ENCODE measurements around the gene CDH4. TPM values are rescaled to one million over a fixed set of nuclear protein-coding genes. Genes with fewer than 3 reads are reported as not detected.

CDH4 gene
- total RNA-seq, 1 experiment from 2014 or later = not detected

DNA sequence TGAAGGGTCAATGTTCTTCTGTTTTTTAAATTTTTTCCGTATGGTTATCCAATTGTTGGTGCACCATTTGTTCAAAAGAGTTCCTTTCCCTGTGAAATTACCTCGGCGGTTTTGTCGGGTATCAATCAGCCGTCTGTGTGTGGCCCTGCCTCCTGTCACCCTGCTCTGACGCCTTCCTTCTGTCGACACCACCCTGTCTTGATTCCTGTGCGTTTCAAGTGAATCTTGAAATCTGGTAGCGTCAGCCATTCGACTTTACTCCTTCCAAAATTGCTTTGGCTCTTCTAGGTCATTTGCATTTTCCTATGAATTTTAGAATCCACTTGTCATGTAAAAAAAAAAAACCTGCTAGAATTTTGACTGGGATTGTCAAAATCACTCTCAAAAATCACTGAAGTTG, 181.1 kb downstream of the CDH4 start:
- Mint-ChIP-seq H3K36me3 (ENCODE audit: insufficient read depth, unreplicated experiment) (no peaks in the 10 kb centered on the region), H3K27me3 (ENCODE audit: insufficient read depth, unreplicated experiment) (peaks cover 22% of the 10 kb centered on the region), H3K4me1 (ENCODE audit: low read depth, unreplicated experiment) (peaks cover 23% of the 10 kb centered on the region), H3K9me3 (ENCODE audit: unreplicated experiment) (peaks cover 26% of the 10 kb centered on the region), H3K4me3 (ENCODE audit: unreplicated experiment) (no peak overlapping the region), H3K27ac (ENCODE audit: unreplicated experiment) (no peak overlapping the region)
- Histone ChIP-seq H3K4me1 (peaks cover 27% of the 10 kb centered on the region), H3K9me3 (peaks cover 9% of the 10 kb centered on the region), H3K36me3 (ENCODE audit: control insufficient read depth, insufficient read depth, low read length) (no peaks in the 10 kb centered on the region), H3K4me3 (ENCODE audit: low read depth, low read length) (no peak overlapping the region), H3K27me3 (replicated peaks; ENCODE audit: control insufficient read depth, insufficient read depth, low read length) (no peaks in the 10 kb centered on the region; the same call in 1 of the 2 replicates)
- intact Hi-C loops (cut with micrococcal nuclease; ENCODE audit: unreplicated experiment) = no loop called here
- TF ChIP-seq, protein P1, sequence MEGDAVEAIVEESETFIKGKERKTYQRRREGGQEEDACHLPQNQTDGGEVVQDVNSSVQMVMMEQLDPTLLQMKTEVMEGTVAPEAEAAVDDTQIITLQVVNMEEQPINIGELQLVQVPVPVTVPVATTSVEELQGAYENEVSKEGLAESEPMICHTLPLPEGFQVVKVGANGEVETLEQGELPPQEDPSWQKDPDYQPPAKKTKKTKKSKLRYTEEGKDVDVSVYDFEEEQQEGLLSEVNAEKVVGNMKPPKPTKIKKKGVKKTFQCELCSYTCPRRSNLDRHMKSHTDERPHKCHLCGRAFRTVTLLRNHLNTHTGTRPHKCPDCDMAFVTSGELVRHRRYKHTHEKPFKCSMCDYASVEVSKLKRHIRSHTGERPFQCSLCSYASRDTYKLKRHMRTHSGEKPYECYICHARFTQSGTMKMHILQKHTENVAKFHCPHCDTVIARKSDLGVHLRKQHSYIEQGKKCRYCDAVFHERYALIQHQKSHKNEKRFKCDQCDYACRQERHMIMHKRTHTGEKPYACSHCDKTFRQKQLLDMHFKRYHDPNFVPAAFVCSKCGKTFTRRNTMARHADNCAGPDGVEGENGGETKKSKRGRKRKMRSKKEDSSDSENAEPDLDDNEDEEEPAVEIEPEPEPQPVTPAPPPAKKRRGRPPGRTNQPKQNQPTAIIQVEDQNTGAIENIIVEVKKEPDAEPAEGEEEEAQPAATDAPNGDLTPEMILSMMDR (IDR thresholded peaks at IDR 0.05; ENCODE audit: insufficient read depth in 1 of 2, low read depth in 1 of 2, low read length in 1 of 2, severe bottlenecking in 1 of 2, unreplicated experiment in 1 of 2) = no peak
- POLR2A ChIA-PET = no interaction called here
- BruUV-seq (replicated peaks) = no TSS peak
- CTCF ChIA-PET = no interaction called here
- no peak for DNase-seq

DNA sequence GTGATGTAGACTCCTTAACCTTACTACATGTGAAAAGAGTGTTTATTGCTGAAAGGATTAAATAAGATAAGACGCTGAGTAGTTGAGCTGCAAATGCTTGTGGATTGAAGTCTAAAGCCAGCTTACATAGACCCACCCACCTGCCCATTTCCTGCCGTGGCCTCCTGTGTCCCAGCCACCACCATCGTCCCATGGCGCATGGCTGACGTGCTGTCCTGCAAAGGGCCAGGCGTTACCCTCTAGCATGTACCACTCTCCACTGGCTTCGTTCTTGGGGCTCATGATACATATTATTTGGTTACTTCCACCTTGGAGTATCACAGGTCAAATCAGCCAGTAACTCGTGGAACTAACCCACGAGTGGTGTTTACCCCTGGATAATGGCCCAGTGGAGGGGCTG, 181.8 kb downstream of the CDH4 start:
- ChIA-PET POLR2A (no interaction called here), CTCF (no interaction called here)
- H3K27ac Mint-ChIP-seq (ENCODE audit: unreplicated experiment) = no peak overlapping the region
- Histone ChIP-seq H3K4me1 (peaks cover 27% of the 10 kb centered on the region), H3K9me3 (peaks cover 9% of the 10 kb centered on the region), H3K4me3 (ENCODE audit: low read depth, low read length) (no peak overlapping the region), H3K36me3 (ENCODE audit: control insufficient read depth, insufficient read depth, low read length) (no peaks in the 10 kb centered on the region), H3K27me3 (replicated peaks; ENCODE audit: control insufficient read depth, insufficient read depth, low read length) (no peaks in the 10 kb centered on the region; the same call in 1 of the 2 replicates)
- intact Hi-C loops (cut with micrococcal nuclease; ENCODE audit: unreplicated experiment) = no loop called here
- peaks cover 26% of the 10 kb centered on the region for H3K9me3 Mint-ChIP-seq (ENCODE audit: unreplicated experiment)
- TF ChIP-seq, protein P1 (IDR thresholded peaks at IDR 0.05; ENCODE audit: insufficient read depth in 1 of 2, low read depth in 1 of 2, low read length in 1 of 2, severe bottlenecking in 1 of 2, unreplicated experiment in 1 of 2) = no peak
- H3K36me3 Mint-ChIP-seq (ENCODE audit: insufficient read depth, unreplicated experiment) = no peaks in the 10 kb centered on the region
- peaks cover 23% of the 10 kb centered on the region for H3K4me1 Mint-ChIP-seq (ENCODE audit: low read depth, unreplicated experiment)
- DNase-seq = no peak
- H3K4me3 Mint-ChIP-seq (ENCODE audit: unreplicated experiment) = no peak overlapping the region
- BruUV-seq (replicated peaks) = no TSS peak
- H3K27me3 Mint-ChIP-seq (ENCODE audit: insufficient read depth, unreplicated experiment) = peaks cover 19% of the 10 kb centered on the region

DNA sequence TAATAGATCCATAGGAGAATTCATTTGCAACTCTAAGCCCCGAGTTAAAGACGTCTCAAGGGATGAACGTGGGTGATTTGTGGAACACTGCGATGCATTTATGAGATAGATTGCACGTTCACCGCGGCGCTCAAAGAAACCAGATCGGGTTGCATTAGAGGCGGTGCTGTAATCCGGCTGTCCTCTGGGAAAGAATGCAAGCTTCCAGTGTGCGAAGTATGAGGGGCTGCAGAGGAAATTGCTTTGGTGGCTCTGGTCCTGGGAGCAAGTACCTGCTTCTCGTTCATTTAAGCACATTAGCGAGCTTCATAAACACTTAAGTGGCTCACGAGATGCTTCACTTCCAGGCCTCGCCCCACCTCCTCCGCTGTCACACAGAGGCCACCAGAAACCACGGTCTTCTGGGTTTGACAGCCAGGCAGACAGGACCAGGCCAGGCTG, 182.3 kb downstream of the CDH4 start:
- Histone ChIP-seq H3K4me1 (peaks cover 27% of the 10 kb centered on the region), H3K9me3 (peaks cover 9% of the 10 kb centered on the region), H3K4me3 (ENCODE audit: low read depth, low read length) (no peak overlapping the region), H3K36me3 (ENCODE audit: control insufficient read depth, insufficient read depth, low read length) (no peaks in the 10 kb centered on the region), H3K27me3 (replicated peaks; ENCODE audit: control insufficient read depth, insufficient read depth, low read length) (no peaks in the 10 kb centered on the region; the same call in 1 of the 2 replicates)
- POLR2A ChIA-PET = no interaction called here
- H3K27ac Mint-ChIP-seq (ENCODE audit: unreplicated experiment) = no peak overlapping the region
- intact Hi-C loops (cut with micrococcal nuclease; ENCODE audit: unreplicated experiment) = no loop called here
- TF ChIP-seq, protein P1 (IDR thresholded peaks at IDR 0.05; ENCODE audit: insufficient read depth in 1 of 2, low read depth in 1 of 2, low read length in 1 of 2, severe bottlenecking in 1 of 2, unreplicated experiment in 1 of 2) = no peak
- H3K27me3 Mint-ChIP-seq (ENCODE audit: insufficient read depth, unreplicated experiment) = peaks cover 17% of the 10 kb centered on the region
- no peak for DNase-seq
- CTCF ChIA-PET = no interaction called here
- H3K4me3 Mint-ChIP-seq (ENCODE audit: unreplicated experiment) = no peak overlapping the region
- no TSS peak for BruUV-seq (replicated peaks)
- peaks cover 23% of the 10 kb centered on the region for H3K4me1 Mint-ChIP-seq (ENCODE audit: low read depth, unreplicated experiment)
- no peaks in the 10 kb centered on the region for H3K36me3 Mint-ChIP-seq (ENCODE audit: insufficient read depth, unreplicated experiment)
- peaks cover 26% of the 10 kb centered on the region for H3K9me3 Mint-ChIP-seq (ENCODE audit: unreplicated experiment)
